ENCODE measurements around the gene MDC1. TPM values are rescaled to one million over a fixed set of nuclear protein-coding genes. Genes with fewer than 3 reads are reported as not detected.

MDC1 gene
- total and polyA plus RNA-seq, 2 of the 13 experiments (the other 11 are each of a cell fraction or from before 2014, with no cell fraction given): 8.4 to 14.0 TPM

DNA sequence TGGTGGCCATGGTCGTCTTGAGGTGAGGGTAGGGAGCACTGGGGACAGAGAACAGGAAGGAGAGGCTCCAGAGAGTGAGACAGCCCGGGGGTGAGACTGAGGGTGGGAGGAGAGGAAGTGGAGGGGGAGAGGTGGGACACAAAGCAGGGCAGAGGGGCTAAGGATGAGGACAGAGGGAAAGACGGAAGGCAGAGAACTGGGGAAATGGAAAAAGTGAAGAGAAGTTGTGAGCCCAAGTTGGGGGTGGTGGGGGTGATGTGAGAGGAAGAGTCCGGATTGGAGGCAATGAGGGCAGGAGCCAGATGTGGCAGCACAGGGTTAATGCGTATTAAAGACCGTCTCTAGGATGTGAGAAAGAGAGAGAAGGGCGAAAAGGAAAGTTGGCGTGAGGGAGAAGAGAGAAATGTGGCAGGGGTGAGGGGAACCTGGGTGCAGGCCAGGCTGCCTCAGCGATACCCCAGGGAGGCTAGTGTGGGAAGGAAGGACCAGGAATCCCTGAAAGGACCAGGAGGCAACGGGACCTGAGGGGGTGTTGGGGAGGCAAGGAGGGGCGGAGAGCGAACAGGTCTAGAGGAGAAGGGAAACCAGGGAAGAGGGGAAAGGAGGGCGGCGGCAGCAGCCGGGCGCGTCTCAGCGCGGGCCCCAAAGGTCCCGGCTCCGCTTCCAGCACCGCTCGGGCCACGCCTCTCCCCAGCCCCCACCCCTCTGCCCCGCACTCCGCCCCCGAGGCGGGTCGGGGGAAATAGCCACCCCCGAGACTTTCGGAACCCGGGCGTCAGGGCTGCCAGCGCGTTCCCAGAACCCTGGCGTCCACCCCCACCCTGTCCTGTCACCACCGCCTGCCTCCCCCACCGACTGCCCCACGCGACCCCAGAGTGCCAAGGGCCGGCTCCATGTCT, 30.8 kb downstream of the MDC1 start, which contains the start of gene PPP1R18 (continued):
- TF ChIP-seq CREB3 (CRISPR knock-in tag; IDR thresholded peaks at IDR 0.05): no peak
- TF ChIP-seq ZKSCAN1 (IDR thresholded peaks at IDR 0.05; ENCODE audit: low read length): no peak
- TF ChIP-seq, protein P1, sequence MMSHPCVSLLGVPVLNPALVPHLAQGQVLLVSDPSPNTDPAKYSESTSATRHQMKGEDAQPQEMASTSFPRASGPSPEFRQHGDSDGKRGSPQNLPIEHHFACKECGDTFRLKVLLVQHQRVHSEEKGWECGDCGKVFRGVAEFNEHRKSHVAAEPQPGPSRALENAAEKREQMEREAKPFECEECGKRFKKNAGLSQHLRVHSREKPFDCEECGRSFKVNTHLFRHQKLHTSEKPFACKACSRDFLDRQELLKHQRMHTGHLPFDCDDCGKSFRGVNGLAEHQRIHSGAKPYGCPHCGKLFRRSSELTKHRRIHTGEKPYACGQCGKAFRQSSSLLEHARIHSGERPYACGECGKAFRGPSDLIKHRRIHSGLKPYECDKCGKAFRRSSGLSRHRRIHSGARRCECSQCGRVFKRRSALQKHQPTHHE (CRISPR knock-in tag; IDR thresholded peaks at IDR 0.05; ENCODE audit: borderline replicate concordance): no peak
- no peak for TF ChIP-seq CTCF (CRISPR knock-in tag; IDR thresholded peaks at IDR 0.05)
- no peak for TF ChIP-seq ZNF749 (CRISPR knock-in tag; IDR thresholded peaks at IDR 0.05; ENCODE audit: borderline replicate concordance)
- no peak for TF ChIP-seq NFYB (CRISPR knock-in tag; IDR thresholded peaks at IDR 0.05)
- TF ChIP-seq, protein P2, sequence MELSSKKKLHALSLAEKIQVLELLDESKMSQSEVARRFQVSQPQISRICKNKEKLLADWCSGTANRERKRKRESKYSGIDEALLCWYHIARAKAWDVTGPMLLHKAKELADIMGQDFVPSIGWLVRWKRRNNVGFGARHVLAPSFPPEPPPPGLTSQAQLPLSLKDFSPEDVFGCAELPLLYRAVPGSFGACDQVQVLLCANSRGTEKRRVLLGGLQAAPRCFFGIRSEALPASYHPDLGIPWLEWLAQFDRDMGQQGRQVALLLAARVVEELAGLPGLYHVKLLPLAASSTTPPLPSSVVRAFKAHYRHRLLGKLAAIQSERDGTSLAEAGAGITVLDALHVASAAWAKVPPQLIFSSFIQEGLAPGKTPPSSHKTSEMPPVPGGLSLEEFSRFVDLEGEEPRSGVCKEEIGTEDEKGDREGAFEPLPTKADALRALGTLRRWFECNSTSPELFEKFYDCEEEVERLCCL (CRISPR knock-in tag; IDR thresholded peaks at IDR 0.05; ENCODE audit: borderline replicate concordance): no peak
- TF ChIP-seq ZNF547 (CRISPR knock-in tag; IDR thresholded peaks at IDR 0.05): no peak
- no peak for TF ChIP-seq ZNF232 (CRISPR knock-in tag; IDR thresholded peaks at IDR 0.05; ENCODE audit: borderline replicate concordance)
- TF ChIP-seq TEAD3 (CRISPR knock-in tag; optimal IDR thresholded peaks at IDR 0.05; ENCODE audit: borderline replicate concordance): peak; percentile 12
- peak; percentile 35; the same call in 1 of the 2 replicates for TF ChIP-seq HOXA5 (CRISPR knock-in tag; IDR thresholded peaks at IDR 0.05)
- no peak for TF ChIP-seq ZNF24 (IDR thresholded peaks at IDR 0.05)
- no peak for TF ChIP-seq ZNF17 (CRISPR knock-in tag; IDR thresholded peaks at IDR 0.05)
- TF ChIP-seq ZBTB33 (CRISPR knock-in tag; IDR thresholded peaks at IDR 0.05): no peak
- no peak for TF ChIP-seq NR2F1 (CRISPR knock-in tag; IDR thresholded peaks at IDR 0.05)
- no peak for TF ChIP-seq ZSCAN9 (CRISPR knock-in tag; IDR thresholded peaks at IDR 0.05; ENCODE audit: borderline replicate concordance)
- TF ChIP-seq ZFY (CRISPR knock-in tag; IDR thresholded peaks at IDR 0.05): peak; percentile 39; the same call in 1 of the 2 replicates
- TF ChIP-seq ZBTB21 (CRISPR knock-in tag; IDR thresholded peaks at IDR 0.05): no peak
- TF ChIP-seq, protein P3, sequence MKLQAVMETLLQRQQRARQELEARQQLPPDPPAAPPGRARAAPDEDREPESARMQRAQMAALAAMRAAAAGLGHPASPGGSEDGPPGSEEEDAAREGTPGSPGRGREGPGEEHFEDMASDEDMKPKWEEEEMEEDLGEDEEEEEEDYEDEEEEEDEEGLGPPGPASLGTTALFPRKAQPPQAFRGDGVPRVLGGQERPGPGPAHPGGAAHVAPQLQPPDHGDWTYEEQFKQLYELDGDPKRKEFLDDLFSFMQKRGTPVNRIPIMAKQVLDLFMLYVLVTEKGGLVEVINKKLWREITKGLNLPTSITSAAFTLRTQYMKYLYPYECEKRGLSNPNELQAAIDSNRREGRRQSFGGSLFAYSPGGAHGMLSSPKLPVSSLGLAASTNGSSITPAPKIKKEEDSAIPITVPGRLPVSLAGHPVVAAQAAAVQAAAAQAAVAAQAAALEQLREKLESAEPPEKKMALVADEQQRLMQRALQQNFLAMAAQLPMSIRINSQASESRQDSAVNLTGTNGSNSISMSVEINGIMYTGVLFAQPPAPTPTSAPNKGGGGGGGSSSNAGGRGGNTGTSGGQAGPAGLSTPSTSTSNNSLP (IDR thresholded peaks at IDR 0.05; ENCODE audit: low read depth, low read length): no peak
- TF ChIP-seq TSC22D2 (CRISPR knock-in tag; IDR thresholded peaks at IDR 0.05; ENCODE audit: borderline replicate concordance): no peak

Measured in HepG2 (cell line).